ENCODE data around the gene CD44. TPM values are rescaled to one million over a fixed set of nuclear protein-coding genes. Genes with fewer than 3 reads are reported as not detected.
A peak's percentile ranks its signal among the peaks of the same experiment; 100 is the strongest.

CD44 gene
- total and polyA plus RNA-seq, 11 donors: 3.9 to 210 (median 26.2) TPM

GRCh38 chr11:35255514-35255913 lies 116.5 kb downstream of the CD44 start:
- no peak for TF ChIP-seq CTCF (IDR thresholded peaks at IDR 0.05)
- no peaks in the 10 kb centered on the region for H3K27me3 ChIP-seq
- intact Hi-C loops (cut with DNase I): no loop called here
- H3K4me3 ChIP-seq: no peak overlapping the region
- H3K9me3 ChIP-seq: no peaks in the 10 kb centered on the region
- no peaks in the 10 kb centered on the region for H3K36me3 ChIP-seq
- 95 to 98% (median 98%) methylated on average over 2 of the region's 2 CpGs for WGBS, 4 donors
- no peak overlapping the region for H3K27ac ChIP-seq
- ATAC-seq (no peak), DNase-seq (no peak)
- H3K4me1 ChIP-seq: peaks cover 0 to 24% (median 4%) of the 10 kb centered on the region in 12 donors

GRCh38 chr11:35256296-35256695 lies 117.3 kb downstream of the CD44 start:
- intact Hi-C loops (cut with DNase I): no loop called here
- H3K27ac ChIP-seq: no peak overlapping the region
- H3K9me3 ChIP-seq: no peaks in the 10 kb centered on the region
- H3K36me3 ChIP-seq: no peaks in the 10 kb centered on the region
- no peak for ATAC-seq
- no peaks in the 10 kb centered on the region for H3K27me3 ChIP-seq
- no peak overlapping the region for H3K4me3 ChIP-seq
- peaks cover 0 to 24% (median 4%) of the 10 kb centered on the region in 12 donors for H3K4me1 ChIP-seq
- no peak for TF ChIP-seq CTCF (IDR thresholded peaks at IDR 0.05)
- TF ChIP-seq POLR2A (IDR thresholded peaks at IDR 0.05): no peak
- DNase-seq: no peak

- intact Hi-C loops (cut with DNase I): no loop called here
These were observed 118.3 kb downstream of the CD44 start for GRCh38 chr11:35257281-35257680.

GRCh38 chr11:35259529-35259928 lies 120.6 kb downstream of the CD44 start:
- H3K4me3 ChIP-seq: no peak overlapping the region
- peaks cover 0 to 22% (median 4%) of the 10 kb centered on the region in 12 donors for H3K4me1 ChIP-seq
- H3K9me3 ChIP-seq: no peaks in the 10 kb centered on the region
- DNase-seq (no peak), ATAC-seq (no peak)
- H3K27me3 ChIP-seq: no peaks in the 10 kb centered on the region
- no peak overlapping the region for H3K27ac ChIP-seq
- 78 to 83% (median 80%) methylated on average over 2 of the region's 2 CpGs for WGBS, 4 donors
- H3K36me3 ChIP-seq: no peaks in the 10 kb centered on the region
- TF ChIP-seq POLR2A (IDR thresholded peaks at IDR 0.05) (no peak), CTCF (IDR thresholded peaks at IDR 0.05) (no peak)
- intact Hi-C loops (cut with DNase I): no loop called here

More at GRCh38 chr11:35257281-35257680, 118.3 kb downstream of the CD44 start:
- Histone ChIP-seq H3K9me3 (no peaks in the 10 kb centered on the region), H3K27me3 (no peaks in the 10 kb centered on the region), H3K27ac (peak overlapping the region in 1 of 12 donors; percentile 19), H3K4me3 (no peak overlapping the region), H3K36me3 (no peaks in the 10 kb centered on the region), H3K4me1 (peaks cover 0 to 24% (median 4%) of the 10 kb centered on the region in 12 donors)
- DNase-seq: no peak
- 37 to 71% (median 51%) methylated on average over 2 of the region's 2 CpGs for WGBS, 4 donors
- no peak for ATAC-seq
- no peak for TF ChIP-seq POLR2A (IDR thresholded peaks at IDR 0.05)
- no peak for TF ChIP-seq CTCF (IDR thresholded peaks at IDR 0.05)

All from heart left ventricle (tissue), 16 donors.